ENCODE results near the gene ZNF644.
"Not testable (repeated sequence)": the region's sequence is repeated elsewhere in the genome, so short reads cannot be mapped to it uniquely, and the experiment has no call there.

ZNF644 gene

GRCh38 chr1:91021686-91022517 is at the start of gene ZNF644:
TSS of gene ZNF644 (minus strand) at chr1:91022035. CDS start at chr1:90982353, 39,682 bp downstream.
- DNase-seq: peak; percentile 83 to 87

- no peak for DNase-seq
Measured at GRCh38 chr1:91070298-91070697, 48.5 kb upstream of the ZNF644 start.

GRCh38 chr1:91066538-91066937 is 44.7 kb upstream of the ZNF644 start:
- no peak for DNase-seq

- DNase-seq: no peak
Measured at GRCh38 chr1:91065337-91065736, 43.5 kb upstream of the ZNF644 start.

- DNase-seq: not testable (repeated sequence)
Measured at GRCh38 chr1:91063403-91063802, 41.6 kb upstream of the ZNF644 start.

- DNase-seq: no peak
Measured at GRCh38 chr1:91059157-91059556, 37.3 kb upstream of the ZNF644 start.

GRCh38 chr1:91057784-91058183 is 35.9 kb upstream of the ZNF644 start:
- DNase-seq: no peak

- peak in 1 of 2 donors; percentile 60 for DNase-seq
Measured at GRCh38 chr1:91054780-91055481, 33.1 kb upstream of the ZNF644 start.

- no peak for DNase-seq
Measured at GRCh38 chr1:91053630-91054029, 31.8 kb upstream of the ZNF644 start.

GRCh38 chr1:91049551-91049950 is 27.7 kb upstream of the ZNF644 start:
- not testable (repeated sequence) for DNase-seq

- no peak for DNase-seq
Measured at GRCh38 chr1:91046766-91047165, 24.9 kb upstream of the ZNF644 start.

- DNase-seq: no peak
Measured at GRCh38 chr1:91045284-91045683, 23.4 kb upstream of the ZNF644 start.

- DNase-seq: not testable (repeated sequence)
Measured at GRCh38 chr1:91044776-91045175, 22.9 kb upstream of the ZNF644 start.

- not testable (repeated sequence) for DNase-seq
Measured at GRCh38 chr1:91042372-91042771, 20.5 kb upstream of the ZNF644 start.

- no peak for DNase-seq
Measured at GRCh38 chr1:91038582-91038981, 16.7 kb upstream of the ZNF644 start.

- DNase-seq: no peak
Measured at GRCh38 chr1:91036894-91037829, 15.3 kb upstream of the ZNF644 start.

GRCh38 chr1:91032349-91032748 is 10.5 kb upstream of the ZNF644 start:
- DNase-seq: no peak

- no peak for DNase-seq
Measured at GRCh38 chr1:91031081-91031480, 9.2 kb upstream of the ZNF644 start.

- no peak for DNase-seq
Measured at GRCh38 chr1:91026777-91027176, 4.9 kb upstream of the ZNF644 start.

GRCh38 chr1:91026320-91026719 is 4.5 kb upstream of the ZNF644 start:
- DNase-seq: no peak

GRCh38 chr1:91024481-91025119 is 2.8 kb upstream of the ZNF644 start:
- no peak for DNase-seq

GRCh38 chr1:91022518-91022929 is 689 bp upstream of the ZNF644 start:
- DNase-seq: no peak
